ENCODE results near the gene WDR64.

The WDR64 gene

DNA sequence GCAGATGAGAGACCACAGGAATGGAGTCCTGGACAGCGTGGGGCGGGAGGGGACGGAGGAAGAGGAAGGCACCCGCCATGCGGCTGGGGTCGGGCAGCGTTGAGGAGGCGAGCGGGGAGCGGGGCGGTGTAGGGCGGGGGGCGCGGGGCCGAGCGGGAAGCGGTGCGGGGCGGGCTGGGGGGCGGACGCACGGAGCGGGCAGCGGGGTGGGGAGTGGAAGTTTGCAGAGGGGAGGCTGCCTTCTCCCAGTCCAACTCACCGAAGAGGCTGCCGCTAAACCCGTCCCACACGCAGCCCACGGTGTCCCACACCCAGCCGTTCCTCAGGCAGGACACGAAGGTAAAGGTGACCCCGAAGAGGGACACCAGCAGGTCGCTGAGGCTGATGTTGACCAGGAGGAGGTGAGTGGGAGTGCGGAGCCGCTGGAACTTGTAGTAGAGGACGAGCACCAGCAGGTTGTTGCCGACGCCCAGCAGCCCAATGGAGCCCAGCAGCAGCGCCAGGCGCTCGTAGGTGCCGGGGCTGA lies 12.4 kb upstream of the WDR64 start:
- Histone ChIP-seq H3K27ac (replicated peaks; ENCODE audit: low read length) (peak overlapping the region; percentile 84), H2BK5ac (ENCODE audit: low read length) (no peak overlapping the region), H3K9me3 (replicated peaks in 1 of 2; ENCODE audit: control insufficient read depth in 2 of 2, insufficient read depth in 1 of 2, low read depth in 1 of 2, low read length in 2 of 2) (peaks cover 0 to 29% of the 10 kb centered on the region in 2 donors), H2AFZ (ENCODE audit: low read length) (peak overlapping the region; percentile 95), H3K14ac (ENCODE audit: low read length) (peak overlapping the region; percentile 72), H3K4me1 (ENCODE audit: control insufficient read depth in 2 of 2, insufficient read depth in 1 of 2, low read depth in 1 of 2, low read length in 2 of 2) (peaks cover 5 to 8% of the 10 kb centered on the region in 2 donors), H2BK12ac (ENCODE audit: low read length) (no peak overlapping the region), H3K27me3 (ENCODE audit: control insufficient read depth in 3 of 3, insufficient read depth in 3 of 3, low read depth in 1 of 3, low read length in 3 of 3) (no peaks in the 10 kb centered on the region), H4K91ac (ENCODE audit: low read depth, low read length, poor library complexity) (no peak overlapping the region), H4K8ac (ENCODE audit: low read depth, low read length) (no peak overlapping the region), H3K79me1 (ENCODE audit: low read depth, low read length) (no peaks in the 10 kb centered on the region), H3K4me2 (ENCODE audit: insufficient read depth, low read length, poor library complexity, severe bottlenecking) (peak overlapping the region; percentile 46), H3K23ac (ENCODE audit: low read depth, low read length, poor library complexity) (peak overlapping the region; percentile 97), H3K36me3 (replicated peaks in 1 of 2; ENCODE audit: control insufficient read depth in 2 of 2, insufficient read depth in 2 of 2, low read length in 2 of 2) (peaks cover 4 to 37% of the 10 kb centered on the region in 2 donors), H3K9ac (ENCODE audit: low read depth, low read length, poor library complexity) (peak overlapping the region; percentile 97), H3K18ac (ENCODE audit: low read length) (peak overlapping the region; percentile 89), H3K4me3 (ENCODE audit: low read length in 2 of 2) (peak overlapping the region; percentile 95), H2AK5ac (ENCODE audit: low read depth, low read length) (no peak overlapping the region), H3K4ac (ENCODE audit: low read length) (peak overlapping the region; percentile 5), H2BK120ac (ENCODE audit: low read depth, low read length) (no peak overlapping the region), H2BK15ac (ENCODE audit: low read length) (peak overlapping the region; percentile 79)
- no peak for DNase-seq (ENCODE audit: low spot score)
- WGBS, 2 donors (ENCODE audit: extremely low coverage in 2 of 2, insufficient read length in 2 of 2, insufficient replicate concordance in 1 of 2), result no CpG with 5 or more reads among the region's 42 CpGs

DNA sequence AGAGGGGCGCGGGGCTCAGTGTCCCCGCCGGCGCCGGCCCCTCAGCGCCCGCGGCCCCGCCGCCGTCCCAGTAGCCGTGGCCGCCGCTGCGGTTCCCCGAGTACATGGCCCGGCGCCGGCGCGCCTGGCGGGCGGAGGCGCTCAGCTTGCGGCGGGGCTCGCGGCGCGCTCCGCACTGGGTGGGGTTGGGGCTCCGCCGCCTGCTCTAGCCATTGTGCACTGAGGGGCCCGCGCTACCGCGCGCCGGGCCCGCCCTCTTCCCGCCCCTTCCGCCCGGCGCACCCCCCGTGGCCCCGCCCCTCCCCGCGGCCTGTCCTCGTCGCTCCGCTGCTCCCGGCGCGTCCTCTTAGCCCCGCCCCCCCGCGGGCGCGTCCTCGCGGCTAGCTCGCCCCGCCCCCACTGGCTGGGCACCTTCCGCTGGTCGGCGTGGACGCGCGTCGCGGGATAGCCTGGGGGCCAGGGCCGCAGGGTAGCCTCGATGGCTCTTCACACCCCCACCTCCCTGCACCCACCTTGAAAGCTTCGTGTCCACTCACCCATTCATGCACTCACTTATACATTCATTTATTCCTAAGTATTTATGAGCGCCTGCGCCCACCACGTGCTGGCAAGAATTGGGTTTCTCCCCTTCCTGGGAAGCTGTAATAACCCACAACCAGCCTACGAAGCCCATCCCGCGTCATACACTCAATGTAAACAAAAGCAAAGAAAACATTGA lies 11.8 kb upstream of the WDR64 start, which contains the start of the genes CHML and OPN3:
Gene CHML (minus strand): TSS at position 221 of the 718 bp plus-strand sequence. CDS start 4,603 bp downstream, outside the sequence.
Gene OPN3 (minus strand): TSS at position 221 of the 718 bp plus-strand sequence. CDS start 115 bp downstream, at position 106.
- H3K9ac ChIP-seq (ENCODE audit: low read depth, low read length, poor library complexity), result peak within 1 kb of the TSS; percentile 97
- peak within 1 kb of the TSS; percentile 95 for H2AFZ ChIP-seq (ENCODE audit: low read length)
- H3K9me3 ChIP-seq (replicated peaks in 1 of 2; ENCODE audit: control insufficient read depth in 2 of 2, insufficient read depth in 1 of 2, low read depth in 1 of 2, low read length in 2 of 2), result peaks cover 0 to 23% of the 10 kb centered on the region in 2 donors
- H2BK12ac ChIP-seq (ENCODE audit: low read length), result no peak within 1 kb of the TSS
- H3K27me3 ChIP-seq (ENCODE audit: control insufficient read depth in 3 of 3, insufficient read depth in 3 of 3, low read depth in 1 of 3, low read length in 3 of 3), result no peaks in the 10 kb centered on the region
- H3K23ac ChIP-seq (ENCODE audit: low read depth, low read length, poor library complexity), result peak within 1 kb of the TSS; percentile 97
- peak within 1 kb of the TSS; percentile 84 for H3K27ac ChIP-seq (replicated peaks; ENCODE audit: low read length)
- H3K4me3 ChIP-seq (ENCODE audit: low read length in 2 of 2), result peak within 1 kb of the TSS; percentile 95
- no CpG with 5 or more reads among the region's 81 CpGs for WGBS, 2 donors (ENCODE audit: extremely low coverage in 2 of 2, insufficient read length in 2 of 2, insufficient replicate concordance in 1 of 2)
- peaks cover 5 to 8% of the 10 kb centered on the region in 2 donors for H3K4me1 ChIP-seq (ENCODE audit: control insufficient read depth in 2 of 2, insufficient read depth in 1 of 2, low read depth in 1 of 2, low read length in 2 of 2)
- no peak within 1 kb of the TSS for H2BK5ac ChIP-seq (ENCODE audit: low read length)
- H3K4ac ChIP-seq (ENCODE audit: low read length), result peak within 1 kb of the TSS; percentile 5
- H4K8ac ChIP-seq (ENCODE audit: low read depth, low read length), result no peak within 1 kb of the TSS
- DNase-seq (ENCODE audit: low spot score), result peak; percentile 87
- peak within 1 kb of the TSS; percentile 79 for H2BK15ac ChIP-seq (ENCODE audit: low read length)
- peak within 1 kb of the TSS; percentile 72 for H3K14ac ChIP-seq (ENCODE audit: low read length)
- no peak within 1 kb of the TSS for H2AK5ac ChIP-seq (ENCODE audit: low read depth, low read length)
- H3K18ac ChIP-seq (ENCODE audit: low read length), result peak within 1 kb of the TSS; percentile 89
- H2BK120ac ChIP-seq (ENCODE audit: low read depth, low read length), result no peak within 1 kb of the TSS
- H3K4me2 ChIP-seq (ENCODE audit: insufficient read depth, low read length, poor library complexity, severe bottlenecking), result peak within 1 kb of the TSS; percentile 51
- H3K79me1 ChIP-seq (ENCODE audit: low read depth, low read length), result no peaks in the 10 kb centered on the region
- H4K91ac ChIP-seq (ENCODE audit: low read depth, low read length, poor library complexity), result no peak within 1 kb of the TSS
- peaks cover 3 to 31% of the 10 kb centered on the region in 2 donors for H3K36me3 ChIP-seq (replicated peaks in 1 of 2; ENCODE audit: control insufficient read depth in 2 of 2, insufficient read depth in 2 of 2, low read length in 2 of 2)

DNA sequence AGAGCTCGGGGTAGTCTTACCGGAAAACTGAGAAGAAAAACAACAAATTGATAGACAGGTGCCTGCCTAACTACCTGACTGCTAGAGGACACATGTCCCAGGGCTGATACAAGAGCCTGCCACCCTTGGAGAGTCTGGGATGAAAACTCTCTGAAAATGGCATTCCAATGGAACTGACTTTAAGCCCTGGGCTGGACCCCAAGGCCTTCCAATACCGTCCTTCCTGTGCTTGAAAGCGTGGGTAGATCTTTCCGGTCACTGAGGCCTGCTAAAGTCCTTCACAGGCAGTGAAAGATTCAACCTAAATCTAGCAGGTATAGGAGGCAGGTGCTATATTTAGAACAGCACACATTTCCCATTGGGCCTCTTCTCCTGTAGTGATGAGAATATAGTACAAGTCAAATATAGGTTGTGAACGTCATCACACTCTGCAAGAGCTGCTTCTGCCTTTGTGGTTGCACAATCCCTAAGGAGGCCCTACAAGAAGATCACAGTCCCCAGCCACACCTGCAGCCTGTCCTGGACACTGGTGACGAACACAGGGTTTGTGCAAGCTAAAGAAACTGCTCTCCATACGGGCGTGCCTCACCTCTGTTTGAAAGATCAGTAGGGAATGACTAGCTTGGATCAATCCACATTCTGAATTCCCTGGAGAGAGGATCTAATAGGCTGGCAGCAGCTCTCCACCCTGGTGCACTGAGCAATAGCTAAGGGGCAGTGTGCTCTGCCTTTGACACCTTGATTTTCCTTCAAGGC lies 11.0 kb upstream of the WDR64 start:
- WGBS, 2 donors (ENCODE audit: extremely low coverage in 2 of 2, insufficient read length in 2 of 2, insufficient replicate concordance in 1 of 2), result no CpG with 5 or more reads among the region's 9 CpGs
- no peak for DNase-seq (ENCODE audit: low spot score)

More for the DNA sequence above, 11.0 kb upstream of the WDR64 start:
- peak overlapping the region; percentile 95 for H2AFZ ChIP-seq (ENCODE audit: low read length)
- no peak overlapping the region for H2BK120ac ChIP-seq (ENCODE audit: low read depth, low read length)
- no peak overlapping the region for H3K18ac ChIP-seq (ENCODE audit: low read length)
- H3K14ac ChIP-seq (ENCODE audit: low read length), result no peak overlapping the region
- no peaks in the 10 kb centered on the region for H3K27me3 ChIP-seq (ENCODE audit: control insufficient read depth in 3 of 3, insufficient read depth in 3 of 3, low read depth in 1 of 3, low read length in 3 of 3)
- H3K79me1 ChIP-seq (ENCODE audit: low read depth, low read length), result no peaks in the 10 kb centered on the region
- peaks cover 0 to 23% of the 10 kb centered on the region in 2 donors for H3K36me3 ChIP-seq (replicated peaks in 1 of 2; ENCODE audit: control insufficient read depth in 2 of 2, insufficient read depth in 2 of 2, low read length in 2 of 2)
- no peak overlapping the region for H3K23ac ChIP-seq (ENCODE audit: low read depth, low read length, poor library complexity)
- H3K9ac ChIP-seq (ENCODE audit: low read depth, low read length, poor library complexity), result no peak overlapping the region
- H3K9me3 ChIP-seq (replicated peaks in 1 of 2; ENCODE audit: control insufficient read depth in 2 of 2, insufficient read depth in 1 of 2, low read depth in 1 of 2, low read length in 2 of 2), result peaks cover 0 to 15% of the 10 kb centered on the region in 2 donors
- no peak overlapping the region for H3K4ac ChIP-seq (ENCODE audit: low read length)
- H2BK12ac ChIP-seq (ENCODE audit: low read length), result no peak overlapping the region
- H3K4me3 ChIP-seq (ENCODE audit: low read length in 2 of 2), result peak overlapping the region in 1 of 2 donors; percentile 95
- H3K4me2 ChIP-seq (ENCODE audit: insufficient read depth, low read length, poor library complexity, severe bottlenecking), result peak overlapping the region; percentile 51
- no peak overlapping the region for H2BK15ac ChIP-seq (ENCODE audit: low read length)
- H3K27ac ChIP-seq (replicated peaks; ENCODE audit: low read length), result no peak overlapping the region
- no peak overlapping the region for H4K8ac ChIP-seq (ENCODE audit: low read depth, low read length)
- H3K4me1 ChIP-seq (ENCODE audit: control insufficient read depth in 2 of 2, insufficient read depth in 1 of 2, low read depth in 1 of 2, low read length in 2 of 2), result peaks cover 5 to 8% of the 10 kb centered on the region in 2 donors
- H4K91ac ChIP-seq (ENCODE audit: low read depth, low read length, poor library complexity), result no peak overlapping the region
- H2BK5ac ChIP-seq (ENCODE audit: low read length), result no peak overlapping the region
- no peak overlapping the region for H2AK5ac ChIP-seq (ENCODE audit: low read depth, low read length)
